Endothelial cell of umbilical vein (primary cell): ENCODE results near the gene OR51D1. TPM values are rescaled to one million over a fixed set of nuclear protein-coding genes. Genes with fewer than 3 reads are reported as not detected.

ENCODE experiments used
- BruUV-seq: library from RNA; stranded (reverse); fragments of 400-500 nt; replicated peaks from 2 replicates; lab custom pipeline; 2021; lab: Mats Ljungman, UMichigan
- CTCF ChIA-PET: fragments of 300-600, 350-600 bp; sonication (Branson Sonifier 250); formaldehyde crosslinking; loops from one replicate; lab custom pipeline; 2021; ENCODE audit warnings: antibody characterized with exemption, inconsistent platforms; lab: Charles Lee
- POLR2A ChIA-PET: fragments of 300-600, 350-600 bp; sonication (Branson Sonifier 250); formaldehyde crosslinking; loops from one replicate; lab custom pipeline; 2021; ENCODE audit warnings: antibody characterized with exemption, inconsistent platforms; lab: Charles Lee
- DNase-seq: peaks from one replicate; pipeline ENCODE4 v3.0.0-alpha.2; 2011; ENCODE audit warnings: low read depth, low spot score
- FAIRE-seq: peaks from 2 replicates; lab custom pipeline; 2011; peaks lifted over from hg19 to GRCh38; lab: Jason Lieb, UNC
- H2AFZ ChIP-seq: 2 replicates; pipeline ENCODE4 v1.6.0; 2012; ENCODE audit warnings: low read depth, low read length, control low read depth, inconsistent platforms
- H3K27ac ChIP-seq: 2 replicates; pipeline ENCODE4 v1.5.1; 2011; ENCODE audit warnings: low read depth, mild to moderate bottlenecking, control low read depth, low read length, moderate library complexity; ENCODE audit not compliant: insufficient read depth
- H3K27me3 ChIP-seq, 2 experiments: 2 replicates each; pipeline versions ENCODE4 v1.6.0 to v1.6.1; 2011; ENCODE audit warnings: low read length in 2 of 2, mixed read lengths in 1 of 2; ENCODE audit not compliant: control insufficient read depth in 2 of 2, insufficient read depth in 2 of 2
- H3K36me3 ChIP-seq, 2 experiments: 2 replicates in 1 of 2; 3 replicates in 1 of 2; pipeline ENCODE4 v1.5.1; 2011; ENCODE audit warnings: low read length in 2 of 2, mild to moderate bottlenecking in 1 of 2, moderate library complexity in 1 of 2; ENCODE audit not compliant: control insufficient read depth in 2 of 2, insufficient read depth in 2 of 2; ENCODE audit errors: extremely low read depth in 1 of 2
- H3K4me1 ChIP-seq: 3 replicates; pipeline ENCODE4 v1.5.1; 2011; ENCODE audit warnings: mild to moderate bottlenecking, low read length; ENCODE audit not compliant: control insufficient read depth, insufficient read depth; ENCODE audit errors: extremely low read depth
- H3K4me2 ChIP-seq: 2 replicates; pipeline ENCODE4 v1.6.1; 2011; ENCODE audit warnings: low read length, control low read depth, mixed read lengths; ENCODE audit not compliant: insufficient read depth
- H3K4me3 ChIP-seq, 3 experiments: fragments of 200-600 bp in 1 of 3; sonication (generic), shearing (Covaris generic) in 1 of 3; replicated peaks in 1 of 3; 2 replicates each; pipeline ENCODE4 v1.5.1; 2011 to 2016; ENCODE audit warnings: control low read depth in 3 of 3, low read length in 3 of 3, mild to moderate bottlenecking in 2 of 3, inconsistent platforms in 1 of 3, low read depth in 1 of 3, moderate library complexity in 1 of 3; ENCODE audit not compliant: insufficient read depth in 1 of 3
- H3K79me2 ChIP-seq: 2 replicates; pipeline ENCODE4 v1.6.0; 2012; ENCODE audit warnings: low read length, inconsistent platforms; ENCODE audit not compliant: control insufficient read depth, insufficient read depth
- H3K9ac ChIP-seq: replicated peaks from 2 replicates; pipeline ENCODE3; 2011; ENCODE audit warnings: low read length, control low read depth; ENCODE audit not compliant: insufficient read depth; ENCODE audit errors: extremely low read depth
- H3K9me1 ChIP-seq: replicated peaks from 3 replicates; pipeline ENCODE4 v1.6.0; 2011; ENCODE audit warnings: mild to moderate bottlenecking, low read length; ENCODE audit not compliant: control insufficient read depth, insufficient read depth; ENCODE audit errors: extremely low read depth
- H3K9me3 ChIP-seq: replicated peaks from 2 replicates; pipeline ENCODE4 v1.5.1; 2012; ENCODE audit warnings: low read length, inconsistent platforms; ENCODE audit not compliant: control insufficient read depth, insufficient read depth
- H4K20me1 ChIP-seq: replicated peaks from 2 replicates; pipeline ENCODE3; 2011; ENCODE audit warnings: mild to moderate bottlenecking, low read length; ENCODE audit not compliant: control insufficient read depth, insufficient read depth; ENCODE audit errors: extremely low read depth
- EZH2 ChIP-seq: IDR thresholded peaks from 2 replicates; pipeline ENCODE4 v1.6.1; 2012; ENCODE audit warnings: borderline replicate concordance, low read depth, mild to moderate bottlenecking, moderate library complexity, low read length, inconsistent platforms; ENCODE audit not compliant: severe bottlenecking
- FOS ChIP-seq: IDR thresholded peaks from 2 replicates; pipeline ENCODE4 v1.6.1; 2011; ENCODE audit warnings: mild to moderate bottlenecking, low read length, moderate library complexity, borderline replicate concordance; ENCODE audit not compliant: insufficient read depth
- GATA2 ChIP-seq: IDR thresholded peaks from 2 replicates; pipeline ENCODE4 v1.7.0; 2011; ENCODE audit warnings: low read depth, mild to moderate bottlenecking, moderate library complexity, mixed read lengths, low read length; ENCODE audit not compliant: insufficient read length, insufficient read depth
- JUN ChIP-seq: IDR thresholded peaks from 2 replicates; pipeline ENCODE4 v1.6.1; 2011; ENCODE audit warnings: borderline replicate concordance, low read depth; ENCODE audit not compliant: insufficient read length, insufficient read depth
- MYC ChIP-seq: IDR thresholded peaks from one replicate; pipeline ENCODE4 v1.6.1; 2011; ENCODE audit warnings: mild to moderate bottlenecking, low read depth, low read length
- POLR2A ChIP-seq: IDR thresholded peaks from 2 replicates; pipeline ENCODE4 v1.6.1; 2012; ENCODE audit warnings: low read depth, mild to moderate bottlenecking, control low read depth, low read length
- POLR2AphosphoS5 ChIP-seq: IDR thresholded peaks from 2 replicates; pipeline ENCODE4 v1.6.1; 2012; ENCODE audit warnings: low read depth, mild to moderate bottlenecking, control low read depth, low read length, moderate library complexity; ENCODE audit not compliant: insufficient read depth
- dilution Hi-C: fragments of 300-500 bp; cut with MboI; formaldehyde crosslinking; loops from one replicate; pipeline ENCODE4 v1.15.0; 2019; ENCODE audit warnings: low sequenced_read_pairs; ENCODE audit not compliant: extremely low pct_ligation_motif_present
- intact Hi-C: fragments of 100-400 bp; cut with micrococcal nuclease; formaldehyde crosslinking; loops from one replicate; pipeline ENCODE4 v1.10.0; 2022
- polyA plus RNA-seq, 4 experiments: library from polyadenylated mRNA; depleted of rRNA in 3 of 4; stranded (reverse) in 3 of 4; unstranded in 1 of 4; fragments of >200 nt; gene quantifications; 2 replicates each; pipeline versions ENCODE4 v1.2.1 to v1.2.3, GENCODE V29; 2011 to 2012; ENCODE audit warnings: missing spikeins in 1 of 4
- total RNA-seq: library from RNA; stranded (reverse); gene quantifications from 2 replicates; pipeline ENCODE4 v1.2.3, GENCODE V29; 2021
- TF ChIP-seq, protein P1 (sequence below): IDR thresholded peaks from 2 replicates; pipeline ENCODE4 v1.6.1; 2011; ENCODE audit not compliant: insufficient read depth, insufficient read length
- TF ChIP-seq, protein P2 (sequence below), 2 donors: IDR thresholded peaks; 1 replicate in 1 of 2; 2 replicates in 1 of 2; pipeline ENCODE4 v1.5.1; 2011; ENCODE audit warnings: low read length in 2 of 2, mild to moderate bottlenecking in 2 of 2, moderate library complexity in 2 of 2, control low read depth in 1 of 2, inconsistent platforms in 1 of 2, low read depth in 1 of 2; ENCODE audit not compliant: insufficient read depth in 1 of 2; ENCODE audit errors: extremely low read depth in 1 of 2

The OR51D1 gene
- total and polyA plus RNA-seq, 2 donors (not counting 3 experiments of a cell fraction or from before 2014, with no cell fraction given) = not detected

DNA sequence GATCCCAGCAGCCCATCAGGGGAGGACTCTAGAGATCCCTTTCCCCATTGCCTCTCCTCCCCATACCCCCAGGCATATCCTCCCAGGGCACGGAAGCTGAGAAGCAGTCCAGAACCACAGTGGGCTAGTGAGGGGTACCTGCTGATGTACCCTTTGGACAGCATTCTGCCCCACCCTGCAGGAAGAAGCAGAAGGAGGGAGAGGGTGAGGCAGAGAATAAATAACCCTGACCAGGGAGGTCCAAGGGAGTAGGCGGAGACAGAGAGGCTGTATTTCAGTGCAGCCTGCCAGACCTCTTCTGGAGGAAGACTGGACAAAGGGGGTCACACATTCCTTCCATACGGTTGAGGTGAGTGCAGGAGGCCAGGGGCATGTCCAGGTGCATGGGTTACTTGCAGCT is 6.4 kb downstream of the OR51D1 start, which contains the start of gene OR51E1:
Gene OR51E1, plus strand, starts transcription at position 301 of the 400 bp plus-strand sequence. CDS start 8,545 bp downstream, outside the sequence.
- no peak for DNase-seq
- TF ChIP-seq MYC = no peak
- TF ChIP-seq, protein P1, sequence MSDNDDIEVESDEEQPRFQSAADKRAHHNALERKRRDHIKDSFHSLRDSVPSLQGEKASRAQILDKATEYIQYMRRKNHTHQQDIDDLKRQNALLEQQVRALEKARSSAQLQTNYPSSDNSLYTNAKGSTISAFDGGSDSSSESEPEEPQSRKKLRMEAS = no peak
- no peak for TF ChIP-seq GATA2
- TF ChIP-seq JUN = no peak
- no peak for TF ChIP-seq FOS
- TF ChIP-seq POLR2AphosphoS5 = no peak
- no peak for TF ChIP-seq EZH2
- TF ChIP-seq, protein P2, sequence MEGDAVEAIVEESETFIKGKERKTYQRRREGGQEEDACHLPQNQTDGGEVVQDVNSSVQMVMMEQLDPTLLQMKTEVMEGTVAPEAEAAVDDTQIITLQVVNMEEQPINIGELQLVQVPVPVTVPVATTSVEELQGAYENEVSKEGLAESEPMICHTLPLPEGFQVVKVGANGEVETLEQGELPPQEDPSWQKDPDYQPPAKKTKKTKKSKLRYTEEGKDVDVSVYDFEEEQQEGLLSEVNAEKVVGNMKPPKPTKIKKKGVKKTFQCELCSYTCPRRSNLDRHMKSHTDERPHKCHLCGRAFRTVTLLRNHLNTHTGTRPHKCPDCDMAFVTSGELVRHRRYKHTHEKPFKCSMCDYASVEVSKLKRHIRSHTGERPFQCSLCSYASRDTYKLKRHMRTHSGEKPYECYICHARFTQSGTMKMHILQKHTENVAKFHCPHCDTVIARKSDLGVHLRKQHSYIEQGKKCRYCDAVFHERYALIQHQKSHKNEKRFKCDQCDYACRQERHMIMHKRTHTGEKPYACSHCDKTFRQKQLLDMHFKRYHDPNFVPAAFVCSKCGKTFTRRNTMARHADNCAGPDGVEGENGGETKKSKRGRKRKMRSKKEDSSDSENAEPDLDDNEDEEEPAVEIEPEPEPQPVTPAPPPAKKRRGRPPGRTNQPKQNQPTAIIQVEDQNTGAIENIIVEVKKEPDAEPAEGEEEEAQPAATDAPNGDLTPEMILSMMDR (IDR thresholded peaks at IDR 0.05; ENCODE audit: extremely low read depth in 1 of 2, insufficient read depth in 1 of 2, low read depth in 1 of 2, low read length in 2 of 2) = no peak
- no peak for TF ChIP-seq POLR2A
- dilution Hi-C loops (no loop called here), intact Hi-C loops (no loop called here)
- FAIRE-seq = no peak
- H3K79me2 ChIP-seq = no peaks in the 10 kb centered on the region
- H3K27me3 ChIP-seq = no peaks in the 10 kb centered on the region
- ChIA-PET CTCF (no interaction called here), POLR2A (no interaction called here)
- H3K36me3 ChIP-seq = no peaks in the 10 kb centered on the region
- H3K4me2 ChIP-seq = no peak within 1 kb of the TSS
- no peaks in the 10 kb centered on the region for H3K9me1 ChIP-seq
- H2AFZ ChIP-seq = no peak within 1 kb of the TSS
- H3K4me1 ChIP-seq = no peaks in the 10 kb centered on the region
- no peak within 1 kb of the TSS for H3K4me3 ChIP-seq
- H3K9ac ChIP-seq = no peak within 1 kb of the TSS
- H3K27ac ChIP-seq = no peak within 1 kb of the TSS
- BruUV-seq = no TSS peak
- H3K9me3 ChIP-seq = no peaks in the 10 kb centered on the region
- H4K20me1 ChIP-seq = no peaks in the 10 kb centered on the region
